IPS DF 4.7 (cell line): ENCODE data around the gene MON1A.
"Not testable (repeated sequence)": the region's sequence is repeated elsewhere in the genome, so short reads cannot be mapped to it uniquely, and the experiment has no call there.

Experiments
- DNase-seq: peaks from one replicate; pipeline ENCODE4 v3.0.0-alpha.2; 2013; ENCODE audit warnings: low spot score; ENCODE audit errors: extremely low read depth

The MON1A gene

GRCh38 chr3:49929291-49930167 lies at the start of gene MON1A:
Gene MON1A, minus strand, starts transcription at chr3:49929811. Its CDS starts 16,465 bp downstream, at chr3:49913346.
- DNase-seq = no peak

GRCh38 chr3:49976942-49977341 lies 47.3 kb upstream of the MON1A start:
- DNase-seq = no peak

- no peak for DNase-seq
These were observed 43.0 kb upstream of the MON1A start for GRCh38 chr3:49972656-49973055.

GRCh38 chr3:49968346-49968745 lies 38.7 kb upstream of the MON1A start:
- DNase-seq = no peak

GRCh38 chr3:49967291-49967690 lies 37.7 kb upstream of the MON1A start:
- no peak for DNase-seq

GRCh38 chr3:49966233-49966942 lies 36.8 kb upstream of the MON1A start:
- no peak for DNase-seq

- no peak for DNase-seq
These were observed 26.0 kb upstream of the MON1A start for GRCh38 chr3:49955636-49956035.

GRCh38 chr3:49952924-49953323 lies 23.3 kb upstream of the MON1A start:
- DNase-seq = no peak

- DNase-seq = no peak
These were observed 13.0 kb upstream of the MON1A start for GRCh38 chr3:49942651-49943050.

- no peak for DNase-seq
These were observed 11.1 kb upstream of the MON1A start for GRCh38 chr3:49940667-49941249.

GRCh38 chr3:49939858-49940666 lies 10.5 kb upstream of the MON1A start, which contains the start of gene RBM6:
Gene RBM6, plus strand, starts transcription at chr3:49940150. Its CDS starts 22,492 bp downstream, at chr3:49962642.
- peak; percentile 85 for DNase-seq

- DNase-seq = no peak
These were observed 7.5 kb upstream of the MON1A start for GRCh38 chr3:49937090-49937489.

- DNase-seq = not testable (repeated sequence)
These were observed 2.7 kb upstream of the MON1A start for GRCh38 chr3:49932281-49932680.

GRCh38 chr3:49930922-49931321 lies 1.3 kb upstream of the MON1A start:
- DNase-seq = no peak

GRCh38 chr3:49930168-49930690 lies 618 bp upstream of the MON1A start:
- no peak for DNase-seq

- no peak for DNase-seq
These were observed 1.1 kb downstream of the MON1A start for GRCh38 chr3:49928481-49929017.

- no peak for DNase-seq
These were observed 1.8 kb downstream of the MON1A start for GRCh38 chr3:49927798-49928197.

- no peak for DNase-seq
These were observed 3.4 kb downstream of the MON1A start for GRCh38 chr3:49926117-49926728.

- no peak for DNase-seq
These were observed 4.1 kb downstream of the MON1A start for GRCh38 chr3:49925485-49925884.

GRCh38 chr3:49924683-49925082 lies 4.9 kb downstream of the MON1A start:
- no peak for DNase-seq
